HepG2 (cell line): ENCODE measurements around the gene CMPK1. TPM values are rescaled to one million over a fixed set of nuclear protein-coding genes. Genes with fewer than 3 reads are reported as not detected.

ENCODE experiments used
- ATAD3A ChIP-seq: sonication (generic); formaldehyde crosslinking; IDR thresholded peaks from 2 replicates; pipeline ENCODE4 v1.4.0; 2020; ENCODE audit warnings: missing genetic modification reagents
- BRF2 ChIP-seq: sonication (generic); formaldehyde crosslinking; IDR thresholded peaks from 2 replicates; pipeline ENCODE4 v1.8.1; 2022; ENCODE audit warnings: mild to moderate bottlenecking, missing genetic modification reagents
- GATAD2A ChIP-seq: IDR thresholded peaks from 2 replicates; pipeline ENCODE4 v1.6.1; 2016
- GMEB1 ChIP-seq: sonication (generic); formaldehyde crosslinking; IDR thresholded peaks from 2 replicates; pipeline ENCODE4 v1.5.1; 2020; ENCODE audit warnings: missing genetic modification reagents, mild to moderate bottlenecking, borderline replicate concordance
- HDAC1 ChIP-seq: sonication (generic); formaldehyde crosslinking; IDR thresholded peaks from 2 replicates; pipeline ENCODE4 v1.5.1; 2020; ENCODE audit warnings: mild to moderate bottlenecking, missing genetic modification reagents
- HIVEP1 ChIP-seq: sonication (generic); formaldehyde crosslinking; IDR thresholded peaks from 2 replicates; pipeline ENCODE4 v1.4.0; 2020; ENCODE audit warnings: mild to moderate bottlenecking, missing genetic modification reagents
- JDP2 ChIP-seq: sonication (generic); formaldehyde crosslinking; IDR thresholded peaks from 2 replicates; pipeline ENCODE4 v1.8.1; 2022; ENCODE audit warnings: missing genetic modification reagents, borderline replicate concordance
- PATZ1 ChIP-seq: sonication (generic); formaldehyde crosslinking; IDR thresholded peaks from 2 replicates; pipeline ENCODE4 v1.4.0; 2020; ENCODE audit warnings: missing genetic modification reagents
- RELA ChIP-seq: sonication (generic); formaldehyde crosslinking; IDR thresholded peaks from 2 replicates; pipeline ENCODE4 v1.4.0; 2020; ENCODE audit warnings: missing genetic modification reagents
- ZBTB25 ChIP-seq: IDR thresholded peaks from 2 replicates; pipeline ENCODE4 v1.6.1; 2018; ENCODE audit warnings: missing genetic modification reagents
- ZMYM2 ChIP-seq: sonication (generic); formaldehyde crosslinking; IDR thresholded peaks from 2 replicates; pipeline ENCODE4 v1.8.0; 2022; ENCODE audit warnings: mild to moderate bottlenecking, missing genetic modification reagents
- ZMYM3 ChIP-seq: sonication (generic); formaldehyde crosslinking; IDR thresholded peaks from 2 replicates; pipeline ENCODE4 v1.5.1; 2020; ENCODE audit warnings: mild to moderate bottlenecking, missing genetic modification reagents
- ZNF280B ChIP-seq: sonication (generic); formaldehyde crosslinking; IDR thresholded peaks from 2 replicates; pipeline ENCODE4 v1.5.0; 2020; ENCODE audit warnings: missing genetic modification reagents, mild to moderate bottlenecking, borderline replicate concordance
- ZNF329 ChIP-seq: sonication (generic); formaldehyde crosslinking; IDR thresholded peaks from 2 replicates; pipeline ENCODE4 v1.9.0; 2021; ENCODE audit warnings: low read depth, mild to moderate bottlenecking, missing genetic modification reagents
- ZNF354B ChIP-seq: sonication (generic); formaldehyde crosslinking; IDR thresholded peaks from 2 replicates; pipeline ENCODE4 v1.8.0; 2022; ENCODE audit warnings: mild to moderate bottlenecking, missing genetic modification reagents
- ZNF607 ChIP-seq: sonication (generic); formaldehyde crosslinking; IDR thresholded peaks from 2 replicates; pipeline ENCODE4 v1.5.1; 2020; ENCODE audit warnings: missing genetic modification reagents, mild to moderate bottlenecking, borderline replicate concordance
- ZNF619 ChIP-seq: sonication (generic); formaldehyde crosslinking; IDR thresholded peaks from 2 replicates; pipeline ENCODE4 v1.4.0; 2020; ENCODE audit warnings: mild to moderate bottlenecking, missing genetic modification reagents
- ZNF746 ChIP-seq: sonication (generic); formaldehyde crosslinking; IDR thresholded peaks from 2 replicates; pipeline ENCODE4 v1.8.0; 2022; ENCODE audit warnings: mild to moderate bottlenecking, missing genetic modification reagents
- ZUFSP ChIP-seq: sonication (generic); formaldehyde crosslinking; IDR thresholded peaks from 2 replicates; pipeline ENCODE4 v1.9.0; 2021; ENCODE audit warnings: missing genetic modification reagents, mild to moderate bottlenecking, borderline replicate concordance
- polyA plus RNA-seq, 8 experiments: library from polyadenylated mRNA; depleted of rRNA in 3 of 8; stranded (reverse) in 7 of 8; unstranded in 1 of 8; fragments of >200 nt; fragmentation: Illumina TruSeq in 4 of 8; extraction: Trizol in 4 of 8; gene quantifications; 2 replicates each; pipeline versions ENCODE4 v1.2.1 to v1.2.3, GENCODE V29; 2011 to 2016; ENCODE audit warnings: low read depth in 4 of 8, missing spikeins in 1 of 8, mixed read lengths in 1 of 8; ENCODE audit not compliant: insufficient read depth in 1 of 8
- total RNA-seq, 5 experiments: library from RNA; depleted of rRNA; stranded (reverse); fragments of >200 nt; fragmentation: Illumina TruSeq; extraction: Trizol; gene quantifications; 2 replicates each; pipeline ENCODE4 v1.2.3, GENCODE V29; 2016; ENCODE audit warnings: low read depth in 1 of 5

CMPK1 gene
- total and polyA plus RNA-seq, 2 of the 13 experiments (the other 11 are each of a cell fraction or from before 2014, with no cell fraction given): 38.3 to 92.0 TPM

- TF ChIP-seq PATZ1 (CRISPR knock-in tag): no peak
- no peak for TF ChIP-seq JDP2 (CRISPR knock-in tag)
- TF ChIP-seq ZNF607 (CRISPR knock-in tag): no peak
- TF ChIP-seq HIVEP1 (CRISPR knock-in tag): no peak
- no peak for TF ChIP-seq ATAD3A (CRISPR knock-in tag)
- peak; percentile 46; the same call in 1 of the 2 replicates for TF ChIP-seq ZNF329 (CRISPR knock-in tag)
- peak; percentile 24; the same call in 1 of the 2 replicates for TF ChIP-seq GMEB1 (CRISPR knock-in tag)
- TF ChIP-seq ZNF280B: 0 out of 2 replicates have a peak, but pooled peaks have one; percentile 30
- no peak; the same call in 1 of the 2 replicates for TF ChIP-seq GATAD2A (CRISPR knock-in tag)
- peak; percentile 55; the same call in 1 of the 2 replicates for TF ChIP-seq ZMYM2 (CRISPR knock-in tag)
- TF ChIP-seq ZBTB25 (CRISPR knock-in tag): no peak; the same call in 1 of the 2 replicates
- TF ChIP-seq BRF2 (CRISPR knock-in tag): 0 out of 2 replicates have a peak, but pooled peaks have one; percentile 60
- TF ChIP-seq ZUFSP (CRISPR knock-in tag): no peak
- TF ChIP-seq ZNF746: peak; percentile 76; the same call in 1 of the 2 replicates
- no peak for TF ChIP-seq RELA (CRISPR knock-in tag)
- TF ChIP-seq ZMYM3: peak; percentile 74; the same call in 1 of the 2 replicates
- TF ChIP-seq ZNF354B (CRISPR knock-in tag): no peak
- TF ChIP-seq ZNF619 (CRISPR knock-in tag): peak; percentile 58; the same call in 1 of the 2 replicates
- 0 out of 2 replicates have a peak, but pooled peaks have one; percentile 46 for TF ChIP-seq HDAC1
Measured at GRCh38 chr1:47332779-47333577, 612 bp upstream of the CMPK1 start (continued).
